ENCODE results near the gene TMEM200B.
"Not testable (repeated sequence)": the region's sequence is repeated elsewhere in the genome, so short reads cannot be mapped to it uniquely, and the experiment has no call there.

TMEM200B gene

GRCh38 chr1:29105822-29106221 lies 17.9 kb downstream of the TMEM200B start:
- DNase-seq, result no peak

- no peak for DNase-seq
Measured at GRCh38 chr1:29100487-29100886, 23.2 kb downstream of the TMEM200B start.

- no peak for DNase-seq
Measured at GRCh38 chr1:29099286-29099685, 24.4 kb downstream of the TMEM200B start.

GRCh38 chr1:29096231-29096886 lies 27.3 kb downstream of the TMEM200B start:
- DNase-seq, result no peak

- DNase-seq, result no peak
Measured at GRCh38 chr1:29094954-29095353, 28.7 kb downstream of the TMEM200B start.

GRCh38 chr1:29094433-29094832 lies 29.3 kb downstream of the TMEM200B start:
- no peak for DNase-seq

GRCh38 chr1:29092704-29093103 lies 31.0 kb downstream of the TMEM200B start:
- not testable (repeated sequence) for DNase-seq

- no peak for DNase-seq
Measured at GRCh38 chr1:29090937-29091618, 32.6 kb downstream of the TMEM200B start.

GRCh38 chr1:29084196-29084521 lies 39.5 kb downstream of the TMEM200B start:
- DNase-seq, result no peak

- DNase-seq, result no peak
Measured at GRCh38 chr1:29083317-29084195, 40.1 kb downstream of the TMEM200B start.

- no peak for DNase-seq
Measured at GRCh38 chr1:29082519-29082918, 41.2 kb downstream of the TMEM200B start.

GRCh38 chr1:29081201-29081600 lies 42.5 kb downstream of the TMEM200B start:
- no peak for DNase-seq

- DNase-seq, result not testable (repeated sequence)
Measured at GRCh38 chr1:29079916-29080629, 43.6 kb downstream of the TMEM200B start.

GRCh38 chr1:29077155-29077554 lies 46.5 kb downstream of the TMEM200B start:
- no peak for DNase-seq
